ENCODE results near the gene DCAF11.

- no peak for TF ChIP-seq POLR2A (IDR thresholded peaks at IDR 0.05; ENCODE audit: low read depth, low read length)
- TF ChIP-seq TAF1 (IDR thresholded peaks at IDR 0.05; ENCODE audit: borderline replicate concordance, low read depth, low read length), result no peak
These were observed 42.3 kb downstream of the DCAF11 start for GRCh38 chr14:24156840-24157239.
